Karpas-422 (cell line): Measurements from ENCODE around the gene MFAP2. TPM values are rescaled to one million over a fixed set of nuclear protein-coding genes. Genes with fewer than 3 reads are reported as not detected.
"Not testable (repeated sequence)": the region's sequence is repeated elsewhere in the genome, so short reads cannot be mapped to it uniquely, and the experiment has no call there.

Source experiments
- DNase-seq: peaks from one replicate; pipeline ENCODE4 v3.0.0-alpha.2; 2015
- H2AFZ ChIP-seq: fragments of 200-600 bp; sonication (generic); 2 replicates; pipeline ENCODE4 v1.6.1; 2014; ENCODE audit warnings: antibody characterized with exemption, low read length, mixed read lengths
- H3K27ac ChIP-seq: fragments of 200-600 bp; sonication (generic); 2 replicates; pipeline ENCODE4 v1.5.1; 2014; ENCODE audit warnings: mild to moderate bottlenecking, low read length, moderate library complexity
- H3K27me3 ChIP-seq: fragments of 200-600 bp; sonication (generic); 2 replicates; pipeline ENCODE4 v1.6.1; 2014; ENCODE audit warnings: low read length, mixed read lengths
- H3K36me3 ChIP-seq: fragments of 200-600 bp; sonication (generic); 2 replicates; pipeline ENCODE4 v1.6.1; 2014; ENCODE audit warnings: low read length, mixed read lengths; ENCODE audit not compliant: insufficient read depth
- H3K4me1 ChIP-seq: fragments of 200-600 bp; sonication (generic); 2 replicates; pipeline ENCODE4 v1.6.1; 2014; ENCODE audit warnings: mild to moderate bottlenecking, low read length, mixed read lengths
- H3K4me2 ChIP-seq: fragments of 200-600 bp; sonication (generic); 2 replicates; pipeline ENCODE4 v1.6.1; 2014; ENCODE audit warnings: low read length, low read depth, mild to moderate bottlenecking; ENCODE audit not compliant: poor library complexity, severe bottlenecking
- H3K4me3 ChIP-seq: fragments of 200-600 bp; sonication (generic); 2 replicates; pipeline ENCODE4 v1.5.1; 2014; ENCODE audit warnings: mild to moderate bottlenecking, antibody characterized with exemption, low read length, mixed read lengths
- H3K79me2 ChIP-seq: fragments of 200-600 bp; sonication (generic); 2 replicates; pipeline ENCODE4 v1.6.1; 2014; ENCODE audit warnings: mild to moderate bottlenecking, low read length, mixed read lengths
- H3K9ac ChIP-seq: fragments of 200-600 bp; sonication (generic); 2 replicates; pipeline ENCODE4 v1.6.0; 2014; ENCODE audit warnings: low read length
- H3K9me2 ChIP-seq: fragments of 200-600 bp; sonication (generic), shearing (Covaris generic); replicated peaks from 2 replicates; pipeline ENCODE4 v1.6.0; 2014; ENCODE audit warnings: mild to moderate bottlenecking, low read length, moderate library complexity; ENCODE audit not compliant: insufficient read depth
- H3K9me3 ChIP-seq: fragments of 300-700, 200-600 bp; sonication (generic); 2 replicates; pipeline ENCODE4 v1.6.1; 2014; ENCODE audit warnings: low read length, mixed read lengths
- H4K20me1 ChIP-seq: fragments of 200-600 bp; sonication (generic); 2 replicates; pipeline ENCODE4 v1.6.1; 2014; ENCODE audit warnings: mild to moderate bottlenecking, antibody characterized with exemption, low read length, low read depth; ENCODE audit not compliant: insufficient read depth
- total RNA-seq: library from RNA; depleted of rRNA; stranded (reverse); fragments of >200 nt; shearing (Covaris generic); gene quantifications from 2 replicates; pipeline ENCODE4 v1.2.3, GENCODE V29; 2014; ENCODE audit warnings: low replicate concordance

MFAP2 gene
- total RNA-seq, 1 experiment from 2014 or later = not detected

- no peak overlapping the region for H3K9ac ChIP-seq
- H3K4me3 ChIP-seq = no peak overlapping the region
- no peaks in the 10 kb centered on the region for H3K79me2 ChIP-seq
- H2AFZ ChIP-seq = no peak overlapping the region
- H3K27ac ChIP-seq = no peak overlapping the region
- DNase-seq = no peak
- H3K36me3 ChIP-seq = no peaks in the 10 kb centered on the region
- H3K4me1 ChIP-seq = no peaks in the 10 kb centered on the region
- no peaks in the 10 kb centered on the region for H3K9me3 ChIP-seq
- H3K9me2 ChIP-seq = no peaks in the 10 kb centered on the region
- no peak overlapping the region for H3K4me2 ChIP-seq
- H4K20me1 ChIP-seq = no peaks in the 10 kb centered on the region
- no peaks in the 10 kb centered on the region for H3K27me3 ChIP-seq
Measured at GRCh38 chr1:16968372-16968771, 12.0 kb downstream of the MFAP2 start.

GRCh38 chr1:16967962-16968361, 12.5 kb downstream of the MFAP2 start:
- Histone ChIP-seq H3K27ac (no peak overlapping the region), H3K27me3 (no peaks in the 10 kb centered on the region), H2AFZ (no peak overlapping the region), H3K4me3 (no peak overlapping the region), H4K20me1 (no peaks in the 10 kb centered on the region), H3K9me3 (no peaks in the 10 kb centered on the region), H3K9ac (no peak overlapping the region), H3K4me2 (no peak overlapping the region), H3K79me2 (no peaks in the 10 kb centered on the region), H3K4me1 (no peaks in the 10 kb centered on the region), H3K36me3 (no peaks in the 10 kb centered on the region), H3K9me2 (no peaks in the 10 kb centered on the region)
- DNase-seq = no peak

- Histone ChIP-seq H3K36me3 (no peaks in the 10 kb centered on the region), H4K20me1 (no peaks in the 10 kb centered on the region), H3K9ac (no peak overlapping the region), H3K79me2 (no peaks in the 10 kb centered on the region), H3K4me1 (no peaks in the 10 kb centered on the region), H3K9me3 (no peaks in the 10 kb centered on the region), H3K4me3 (no peak overlapping the region), H3K4me2 (no peak overlapping the region), H3K27ac (no peak overlapping the region), H3K9me2 (no peaks in the 10 kb centered on the region), H2AFZ (no peak overlapping the region), H3K27me3 (no peaks in the 10 kb centered on the region)
- DNase-seq = no peak
Measured at GRCh38 chr1:16967095-16967575, 13.3 kb downstream of the MFAP2 start.

GRCh38 chr1:16966282-16966681, 14.1 kb downstream of the MFAP2 start:
- Histone ChIP-seq H3K9me2 (no peaks in the 10 kb centered on the region), H4K20me1 (no peaks in the 10 kb centered on the region), H3K9ac (no peak overlapping the region), H3K9me3 (no peaks in the 10 kb centered on the region), H3K4me1 (no peaks in the 10 kb centered on the region), H3K4me3 (no peak overlapping the region), H3K79me2 (no peaks in the 10 kb centered on the region), H3K36me3 (no peaks in the 10 kb centered on the region), H3K27ac (no peak overlapping the region), H3K27me3 (no peaks in the 10 kb centered on the region), H3K4me2 (no peak overlapping the region), H2AFZ (no peak overlapping the region)
- no peak for DNase-seq

GRCh38 chr1:16965486-16966067, 14.8 kb downstream of the MFAP2 start:
- Histone ChIP-seq H3K4me2 (no peak overlapping the region), H3K79me2 (no peaks in the 10 kb centered on the region), H3K9me2 (no peaks in the 10 kb centered on the region), H3K36me3 (no peaks in the 10 kb centered on the region), H3K27me3 (no peaks in the 10 kb centered on the region), H4K20me1 (no peaks in the 10 kb centered on the region), H2AFZ (no peak overlapping the region), H3K4me3 (no peak overlapping the region), H3K9me3 (no peaks in the 10 kb centered on the region), H3K4me1 (peaks cover under 1% of the 10 kb centered on the region; the same call in 1 of the 2 replicates), H3K9ac (no peak overlapping the region), H3K27ac (no peak overlapping the region)
- no peak for DNase-seq

- H3K4me2 ChIP-seq, H3K9me3 ChIP-seq, H4K20me1 ChIP-seq, DNase-seq, H3K27ac ChIP-seq, H3K27me3 ChIP-seq, H3K9ac ChIP-seq, H3K4me3 ChIP-seq, H3K4me1 ChIP-seq, H3K79me2 ChIP-seq, H3K36me3 ChIP-seq, H2AFZ ChIP-seq, H3K9me2 ChIP-seq: not testable (repeated sequence)
Measured at GRCh38 chr1:16964169-16964568, 16.3 kb downstream of the MFAP2 start.

GRCh38 chr1:16961297-16962133, 18.9 kb downstream of the MFAP2 start:
- no peaks in the 10 kb centered on the region for H3K27me3 ChIP-seq
- no peaks in the 10 kb centered on the region for H4K20me1 ChIP-seq
- H3K27ac ChIP-seq = no peak overlapping the region
- H3K9ac ChIP-seq = no peak overlapping the region
- no peaks in the 10 kb centered on the region for H3K9me2 ChIP-seq
- H3K9me3 ChIP-seq = no peaks in the 10 kb centered on the region
- H2AFZ ChIP-seq = no peak overlapping the region
- no peaks in the 10 kb centered on the region for H3K36me3 ChIP-seq
- DNase-seq = no peak
- H3K4me1 ChIP-seq = peaks cover 5% of the 10 kb centered on the region
- no peak overlapping the region for H3K4me2 ChIP-seq
- H3K79me2 ChIP-seq = no peaks in the 10 kb centered on the region
- H3K4me3 ChIP-seq = no peak overlapping the region

GRCh38 chr1:16960560-16961296, 19.7 kb downstream of the MFAP2 start:
- peak overlapping the region; percentile 68 for H3K4me2 ChIP-seq
- H3K36me3 ChIP-seq = no peaks in the 10 kb centered on the region
- no peak overlapping the region for H3K27ac ChIP-seq
- H4K20me1 ChIP-seq = no peaks in the 10 kb centered on the region
- no peaks in the 10 kb centered on the region for H3K27me3 ChIP-seq
- H3K9ac ChIP-seq = peak overlapping the region; percentile 50
- H3K9me3 ChIP-seq = no peaks in the 10 kb centered on the region
- no peaks in the 10 kb centered on the region for H3K9me2 ChIP-seq
- peak overlapping the region; percentile 64 for H2AFZ ChIP-seq
- peak overlapping the region; percentile 58 for H3K4me3 ChIP-seq
- H3K79me2 ChIP-seq = no peaks in the 10 kb centered on the region
- DNase-seq = peak; percentile 91
- peaks cover 5% of the 10 kb centered on the region for H3K4me1 ChIP-seq
